Ishikawa (cell line): ENCODE data around the gene ATP6V1G3.

ENCODE experiments used
- CEBPB ChIP-seq: IDR thresholded peaks from 2 replicates; pipeline ENCODE4 v1.6.1; 2012
- CREB1 ChIP-seq: IDR thresholded peaks from 2 replicates; pipeline ENCODE4 v1.6.1; 2012; ENCODE audit warnings: low read depth
- EGR1 ChIP-seq: IDR thresholded peaks from 2 replicates; pipeline ENCODE4 v1.6.1; 2012
- EP300 ChIP-seq: IDR thresholded peaks from 2 replicates; pipeline ENCODE4 v1.6.1; 2012; ENCODE audit warnings: borderline replicate concordance
- FOXM1 ChIP-seq: IDR thresholded peaks from 2 replicates; pipeline ENCODE4 v1.6.1; 2012; ENCODE audit warnings: low read depth, borderline replicate concordance
- NFIC ChIP-seq: IDR thresholded peaks from 2 replicates; pipeline ENCODE4 v1.6.1; 2012
- RAD21 ChIP-seq: IDR thresholded peaks from 2 replicates; pipeline ENCODE4 v1.6.1; 2012; ENCODE audit warnings: low read depth
- TAF1 ChIP-seq: IDR thresholded peaks from 2 replicates; pipeline ENCODE4 v1.6.1; 2012; ENCODE audit warnings: low read depth, mild to moderate bottlenecking
- TCF12 ChIP-seq: IDR thresholded peaks from 2 replicates; pipeline ENCODE4 v1.6.1; 2012; ENCODE audit warnings: low read depth
- TEAD4 ChIP-seq: IDR thresholded peaks from 2 replicates; pipeline ENCODE4 v1.6.1; 2012
- YY1 ChIP-seq: IDR thresholded peaks from 2 replicates; pipeline ENCODE4 v1.6.1; 2012; ENCODE audit warnings: low read depth
- ZBTB7A ChIP-seq: IDR thresholded peaks from 2 replicates; pipeline ENCODE4 v1.6.1; 2012; ENCODE audit warnings: low read depth
- TF ChIP-seq, protein P1 (sequence below): IDR thresholded peaks from 2 replicates; pipeline ENCODE4 v1.6.1; 2012; ENCODE audit warnings: low read depth, mild to moderate bottlenecking
- TF ChIP-seq, protein P2 (sequence below): IDR thresholded peaks from 2 replicates; pipeline ENCODE4 v1.6.1; 2012
- TF ChIP-seq, protein P3 (sequence below): IDR thresholded peaks from 2 replicates; pipeline ENCODE4 v1.6.1; 2012

The ATP6V1G3 gene

DNA sequence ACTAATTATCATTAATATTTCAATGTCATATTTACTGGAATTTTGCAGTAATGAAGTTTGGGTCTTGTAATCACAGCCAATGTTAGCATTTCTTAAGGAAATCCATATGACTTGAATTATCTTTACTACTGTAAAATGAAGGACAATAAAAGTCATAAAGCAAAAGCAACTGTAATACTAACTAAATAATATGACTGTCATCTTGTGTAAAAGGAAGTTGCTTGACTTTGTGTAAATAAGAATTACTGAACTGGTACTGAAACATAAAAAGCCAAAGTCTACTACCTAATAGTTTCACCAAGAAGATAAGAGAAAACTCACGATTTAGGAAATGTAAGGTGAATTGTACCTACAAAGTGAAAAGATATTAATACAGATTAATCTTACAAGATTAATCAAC is 57.5 kb downstream of the ATP6V1G3 start:
- TF ChIP-seq RAD21 = no peak
- no peak for TF ChIP-seq FOXM1
- TF ChIP-seq ZBTB7A = no peak
- TF ChIP-seq, protein P1, sequence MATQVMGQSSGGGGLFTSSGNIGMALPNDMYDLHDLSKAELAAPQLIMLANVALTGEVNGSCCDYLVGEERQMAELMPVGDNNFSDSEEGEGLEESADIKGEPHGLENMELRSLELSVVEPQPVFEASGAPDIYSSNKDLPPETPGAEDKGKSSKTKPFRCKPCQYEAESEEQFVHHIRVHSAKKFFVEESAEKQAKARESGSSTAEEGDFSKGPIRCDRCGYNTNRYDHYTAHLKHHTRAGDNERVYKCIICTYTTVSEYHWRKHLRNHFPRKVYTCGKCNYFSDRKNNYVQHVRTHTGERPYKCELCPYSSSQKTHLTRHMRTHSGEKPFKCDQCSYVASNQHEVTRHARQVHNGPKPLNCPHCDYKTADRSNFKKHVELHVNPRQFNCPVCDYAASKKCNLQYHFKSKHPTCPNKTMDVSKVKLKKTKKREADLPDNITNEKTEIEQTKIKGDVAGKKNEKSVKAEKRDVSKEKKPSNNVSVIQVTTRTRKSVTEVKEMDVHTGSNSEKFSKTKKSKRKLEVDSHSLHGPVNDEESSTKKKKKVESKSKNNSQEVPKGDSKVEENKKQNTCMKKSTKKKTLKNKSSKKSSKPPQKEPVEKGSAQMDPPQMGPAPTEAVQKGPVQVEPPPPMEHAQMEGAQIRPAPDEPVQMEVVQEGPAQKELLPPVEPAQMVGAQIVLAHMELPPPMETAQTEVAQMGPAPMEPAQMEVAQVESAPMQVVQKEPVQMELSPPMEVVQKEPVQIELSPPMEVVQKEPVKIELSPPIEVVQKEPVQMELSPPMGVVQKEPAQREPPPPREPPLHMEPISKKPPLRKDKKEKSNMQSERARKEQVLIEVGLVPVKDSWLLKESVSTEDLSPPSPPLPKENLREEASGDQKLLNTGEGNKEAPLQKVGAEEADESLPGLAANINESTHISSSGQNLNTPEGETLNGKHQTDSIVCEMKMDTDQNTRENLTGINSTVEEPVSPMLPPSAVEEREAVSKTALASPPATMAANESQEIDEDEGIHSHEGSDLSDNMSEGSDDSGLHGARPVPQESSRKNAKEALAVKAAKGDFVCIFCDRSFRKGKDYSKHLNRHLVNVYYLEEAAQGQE = no peak
- TF ChIP-seq TEAD4 = no peak
- no peak for TF ChIP-seq TAF1
- TF ChIP-seq, protein P2, sequence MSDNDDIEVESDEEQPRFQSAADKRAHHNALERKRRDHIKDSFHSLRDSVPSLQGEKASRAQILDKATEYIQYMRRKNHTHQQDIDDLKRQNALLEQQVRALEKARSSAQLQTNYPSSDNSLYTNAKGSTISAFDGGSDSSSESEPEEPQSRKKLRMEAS = no peak
- no peak for TF ChIP-seq EGR1
- TF ChIP-seq CEBPB = no peak
- TF ChIP-seq, protein P3, sequence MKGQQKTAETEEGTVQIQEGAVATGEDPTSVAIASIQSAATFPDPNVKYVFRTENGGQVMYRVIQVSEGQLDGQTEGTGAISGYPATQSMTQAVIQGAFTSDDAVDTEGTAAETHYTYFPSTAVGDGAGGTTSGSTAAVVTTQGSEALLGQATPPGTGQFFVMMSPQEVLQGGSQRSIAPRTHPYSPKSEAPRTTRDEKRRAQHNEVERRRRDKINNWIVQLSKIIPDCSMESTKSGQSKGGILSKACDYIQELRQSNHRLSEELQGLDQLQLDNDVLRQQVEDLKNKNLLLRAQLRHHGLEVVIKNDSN = no peak
- TF ChIP-seq TCF12 = no peak
- TF ChIP-seq CREB1 = no peak
- no peak for TF ChIP-seq EP300
- TF ChIP-seq NFIC = no peak
- no peak for TF ChIP-seq YY1

DNA sequence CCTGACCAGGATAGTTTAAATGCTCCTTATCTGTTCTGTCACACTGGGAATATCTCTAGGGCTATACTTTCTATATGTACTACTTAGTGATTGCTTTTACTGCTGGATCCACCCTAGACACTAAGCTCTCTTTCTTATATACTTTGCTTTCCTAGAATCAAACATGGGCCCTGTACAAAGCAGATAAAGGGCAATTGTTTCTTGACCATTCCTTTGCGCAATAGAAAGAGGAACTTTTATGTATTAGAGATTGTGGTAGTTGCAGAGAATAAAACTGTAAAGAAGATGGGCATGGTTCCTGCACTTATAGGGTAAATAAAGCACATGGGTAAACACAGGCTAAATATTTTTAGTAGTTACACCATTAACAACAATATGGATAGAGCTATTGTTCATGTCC is 58.8 kb downstream of the ATP6V1G3 start:
- TF ChIP-seq YY1 (no peak), CREB1 (no peak)
- TF ChIP-seq, protein P2 = no peak
- TF ChIP-seq, protein P3 = no peak

DNA sequence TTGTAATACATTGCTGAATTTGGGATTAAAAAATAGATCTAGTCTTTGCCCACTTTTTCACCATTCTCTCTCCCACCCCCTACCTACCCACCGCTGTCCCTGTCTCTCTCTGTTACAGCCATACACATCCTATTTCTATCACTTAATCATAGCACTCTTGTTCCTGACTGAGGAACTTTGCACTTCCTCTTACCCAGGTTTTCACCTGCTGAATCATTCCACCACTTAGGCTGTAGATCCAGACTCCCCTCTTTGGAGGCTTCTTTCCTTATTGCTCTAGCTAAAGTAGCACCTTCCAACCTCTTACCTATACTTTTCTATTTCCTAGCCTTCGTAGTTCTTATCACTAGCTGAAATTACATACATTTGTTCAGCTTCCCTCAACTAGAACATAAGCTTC is 59.6 kb downstream of the ATP6V1G3 start:
- TF ChIP-seq, protein P2 = no peak
- TF ChIP-seq, protein P3 = no peak
- TF ChIP-seq ZBTB7A (no peak), CEBPB (no peak), EP300 (no peak), YY1 (no peak), NFIC (no peak), FOXM1 (no peak), TAF1 (no peak), RAD21 (no peak), EGR1 (no peak), TCF12 (no peak), CREB1 (no peak), TEAD4 (no peak)
- TF ChIP-seq, protein P1 = no peak
